Retinal pigment epithelial cell (primary cell): ENCODE data around the gene RNF144B.
A peak's percentile ranks its signal among the peaks of the same experiment; 100 is the strongest.
"Not testable (repeated sequence)": the region's sequence is repeated elsewhere in the genome, so short reads cannot be mapped to it uniquely, and the experiment has no call there.

Experiments used
- DNase-seq: peaks from one replicate; pipeline ENCODE4 v3.0.0-alpha.2; 2010; ENCODE audit warnings: low read depth
- H3K4me3 ChIP-seq: 2 replicates; pipeline ENCODE4 v1.5.1; 2011; ENCODE audit warnings: mild to moderate bottlenecking, low read length, control low read depth, moderate library complexity
- CTCF ChIP-seq: conservative IDR thresholded peaks from 2 replicates; pipeline ENCODE4 v1.5.1; 2011; ENCODE audit warnings: low read depth, low read length, control low read depth, inconsistent platforms

The RNF144B gene

GRCh38 chr6:18395177-18395855 lies 8.2 kb downstream of the RNF144B start:
- no peak overlapping the region for H3K4me3 ChIP-seq
- TF ChIP-seq CTCF = no peak
- no peak for DNase-seq

GRCh38 chr6:18395856-18396197 lies 8.7 kb downstream of the RNF144B start:
- no peak for DNase-seq
- no peak for TF ChIP-seq CTCF
- H3K4me3 ChIP-seq = no peak overlapping the region

GRCh38 chr6:18397701-18398100 lies 10.6 kb downstream of the RNF144B start:
- no peak for TF ChIP-seq CTCF
- no peak overlapping the region for H3K4me3 ChIP-seq
- DNase-seq = no peak

GRCh38 chr6:18398225-18398624 lies 11.1 kb downstream of the RNF144B start:
- H3K4me3 ChIP-seq, DNase-seq: not testable (repeated sequence)

- DNase-seq = no peak
- no peak overlapping the region for H3K4me3 ChIP-seq
- no peak for TF ChIP-seq CTCF
Measured at GRCh38 chr6:18400831-18401446, 13.8 kb downstream of the RNF144B start.

- not testable (repeated sequence) for DNase-seq, H3K4me3 ChIP-seq
Measured at GRCh38 chr6:18404965-18405364, 17.8 kb downstream of the RNF144B start.

- DNase-seq = peak; percentile 79
- H3K4me3 ChIP-seq = no peak overlapping the region
- no peak for TF ChIP-seq CTCF
Measured at GRCh38 chr6:18405477-18406293, 18.5 kb downstream of the RNF144B start.
